H9 (cell line): ENCODE measurements around the gene ZNF687. TPM values are rescaled to one million over a fixed set of nuclear protein-coding genes. Genes with fewer than 3 reads are reported as not detected.

ENCODE experiments used
- DNase-seq: peaks from one replicate; pipeline ENCODE4 v3.0.0-alpha.2; 2017
- H2AFZ ChIP-seq: one replicate; pipeline ENCODE4 v1.6.1; 2013; ENCODE audit warnings: mild to moderate bottlenecking, low read length, control low read depth, moderate library complexity
- H2AK5ac ChIP-seq: 2 replicates; pipeline ENCODE4 v1.6.1; 2013; ENCODE audit warnings: low read length, control low read depth, mixed read lengths; ENCODE audit not compliant: insufficient read length
- H2BK120ac ChIP-seq: one replicate; pipeline ENCODE4 v1.6.1; 2013; ENCODE audit warnings: low read depth, mild to moderate bottlenecking, low read length, control low read depth, inconsistent platforms; ENCODE audit not compliant: poor library complexity, severe bottlenecking
- H2BK12ac ChIP-seq: 2 replicates; pipeline ENCODE4 v1.6.1; 2013; ENCODE audit warnings: low read length, control low read depth, mixed read lengths, low read depth; ENCODE audit not compliant: insufficient read length
- H2BK15ac ChIP-seq: 2 replicates; pipeline ENCODE4 v1.6.1; 2013; ENCODE audit warnings: low read depth, low read length, control low read depth
- H2BK20ac ChIP-seq: one replicate; pipeline ENCODE4 v1.6.1; 2013; ENCODE audit warnings: low read depth, mild to moderate bottlenecking, low read length, control low read depth, inconsistent platforms; ENCODE audit not compliant: poor library complexity, severe bottlenecking
- H2BK5ac ChIP-seq: 2 replicates; pipeline ENCODE4 v1.6.1; 2013; ENCODE audit warnings: low read length, control low read depth, mixed read lengths; ENCODE audit not compliant: insufficient read length
- H3K14ac ChIP-seq: 2 replicates; pipeline ENCODE4 v1.6.1; 2013; ENCODE audit warnings: low read length, control low read depth; ENCODE audit not compliant: insufficient read depth
- H3K18ac ChIP-seq: 2 replicates; pipeline ENCODE4 v1.6.1; 2013; ENCODE audit warnings: low read depth, mild to moderate bottlenecking, mixed read lengths, low read length, control low read depth; ENCODE audit not compliant: insufficient read length
- H3K23ac ChIP-seq: 2 replicates; pipeline ENCODE4 v1.6.1; 2013; ENCODE audit warnings: low read length, control low read depth, mixed read lengths, low read depth; ENCODE audit not compliant: insufficient read length
- H3K23me2 ChIP-seq: 2 replicates; pipeline ENCODE4 v1.6.1; 2013; ENCODE audit warnings: low read depth, mild to moderate bottlenecking, mixed read lengths, low read length, control low read depth; ENCODE audit not compliant: insufficient read length, poor library complexity, severe bottlenecking
- H3K27ac ChIP-seq: 2 replicates; pipeline ENCODE4 v1.5.1; 2013; ENCODE audit warnings: low read length, control low read depth, mixed read lengths, low read depth; ENCODE audit not compliant: insufficient read length
- H3K27me3 ChIP-seq: 2 replicates; pipeline ENCODE4 v1.6.1; 2013; ENCODE audit warnings: low read length, control low read depth, inconsistent platforms; ENCODE audit not compliant: insufficient read depth
- H3K4ac ChIP-seq: 2 replicates; pipeline ENCODE4 v1.6.1; 2013; ENCODE audit warnings: low read depth, mild to moderate bottlenecking, control low read depth, inconsistent platforms, low read length, moderate library complexity
- H3K4me1 ChIP-seq: 2 replicates; pipeline ENCODE4 v1.6.1; 2013; ENCODE audit warnings: low read length, control low read depth, inconsistent platforms; ENCODE audit not compliant: insufficient read depth
- H3K4me2 ChIP-seq: 2 replicates; pipeline ENCODE4 v1.6.1; 2013; ENCODE audit warnings: low read length, control low read depth, mixed read lengths; ENCODE audit not compliant: insufficient read length, insufficient read depth
- H3K56ac ChIP-seq: 2 replicates; pipeline ENCODE4 v1.6.1; 2013; ENCODE audit warnings: low read depth, mild to moderate bottlenecking, mixed read lengths, low read length, control low read depth; ENCODE audit not compliant: insufficient read length
- H3K79me1 ChIP-seq: 2 replicates; pipeline ENCODE4 v1.6.1; 2013; ENCODE audit warnings: low read depth, mild to moderate bottlenecking, moderate library complexity, low read length, control low read depth, inconsistent platforms; ENCODE audit not compliant: insufficient read depth, poor library complexity, severe bottlenecking
- H3K79me2 ChIP-seq: 2 replicates; pipeline ENCODE4 v1.6.1; 2013; ENCODE audit warnings: low read length, control low read depth, inconsistent platforms; ENCODE audit not compliant: insufficient read depth
- H3K9ac ChIP-seq: 2 replicates; pipeline ENCODE4 v1.6.1; 2013; ENCODE audit warnings: low read length, control low read depth, mixed read lengths; ENCODE audit not compliant: insufficient read length; ENCODE audit errors: extremely low read depth
- H3K9me3 ChIP-seq: one replicate; pipeline ENCODE4 v1.6.1; 2013; ENCODE audit warnings: low read depth, low read length, inconsistent platforms; ENCODE audit not compliant: control insufficient read depth
- H3T11ph ChIP-seq: one replicate; pipeline ENCODE4 v1.6.1; 2013; ENCODE audit warnings: mild to moderate bottlenecking, low read length, control low read depth, inconsistent platforms
- H4K20me1 ChIP-seq: one replicate; pipeline ENCODE4 v1.6.1; 2013; ENCODE audit not compliant: control insufficient read depth, insufficient read length, insufficient read depth
- H4K5ac ChIP-seq: 2 replicates; pipeline ENCODE4 v1.6.1; 2013; ENCODE audit warnings: low read depth, mild to moderate bottlenecking, mixed read lengths, low read length, control low read depth; ENCODE audit not compliant: insufficient read length
- H4K8ac ChIP-seq: replicated peaks from 2 replicates; pipeline ENCODE4 v1.6.1; 2013; ENCODE audit warnings: low read length, control low read depth, mixed read lengths, low read depth; ENCODE audit not compliant: insufficient read length
- H4K91ac ChIP-seq: 2 replicates; pipeline ENCODE4 v1.6.1; 2013; ENCODE audit warnings: low read depth, mild to moderate bottlenecking, moderate library complexity, mixed read lengths, low read length, control low read depth; ENCODE audit not compliant: insufficient read length
- H3K27ac Mint-ChIP-seq, 3 experiments: 2 replicates in 2 of 3; 3 replicates in 1 of 3; pipeline ENCODE4 v1.8.0; 2020 to 2021; ENCODE audit warnings: mixed read lengths in 3 of 3, mild to moderate bottlenecking in 1 of 3, moderate library complexity in 1 of 3
- H3K27me3 Mint-ChIP-seq: 2 replicates; pipeline ENCODE4 v1.8.0; 2021; ENCODE audit warnings: low read depth, mild to moderate bottlenecking, moderate library complexity, mixed read lengths
- H3K36me3 Mint-ChIP-seq, 3 experiments: 2 replicates in 2 of 3; 3 replicates in 1 of 3; pipeline ENCODE4 v1.8.0; 2020 to 2021; ENCODE audit warnings: low read depth in 3 of 3, mixed read lengths in 3 of 3; ENCODE audit not compliant: insufficient read depth in 1 of 3
- H3K4me1 Mint-ChIP-seq, 2 experiments: 2 replicates each; pipeline ENCODE4 v1.8.0; 2020; ENCODE audit warnings: mixed read lengths in 2 of 2
- H3K4me3 Mint-ChIP-seq, 2 experiments: 2 replicates in 1 of 2; 3 replicates in 1 of 2; pipeline ENCODE4 v1.8.0; 2020 to 2021; ENCODE audit warnings: mild to moderate bottlenecking in 2 of 2, mixed read lengths in 2 of 2, moderate library complexity in 1 of 2
- H3K9me3 Mint-ChIP-seq, 2 experiments: 2 replicates in 1 of 2; 3 replicates in 1 of 2; pipeline ENCODE4 v1.8.0; 2020; ENCODE audit warnings: mild to moderate bottlenecking in 2 of 2, mixed read lengths in 2 of 2, moderate library complexity in 1 of 2
- WGBS: extraction: QIAGEN DNeasy Blood & Tissue Kit; methylation state at CpG from one replicate; pipeline ENCODE4 v1.1.7; 2013; ENCODE audit warnings: missing lambda C conversion rate, low lambda C conversion rate, mixed read lengths; ENCODE audit not compliant: insufficient read length; ENCODE audit errors: extremely low coverage; 5-methylcytosine and 5-hydroxymethylcytosine counted together
- total RNA-seq: library from RNA; stranded (reverse); gene quantifications from 2 replicates; pipeline ENCODE4 v1.2.1, GENCODE V29; 2021
- TF ChIP-seq, protein P1 (sequence below): fragments of 200-600 bp; sonication (generic); conservative IDR thresholded peaks from 3 replicates; pipeline ENCODE4 v1.8.0; 2021; ENCODE audit warnings: antibody characterized with exemption, mild to moderate bottlenecking

Gene ZNF687
- total RNA-seq, 1 experiment from 2014 or later = 58.2 TPM

DNA sequence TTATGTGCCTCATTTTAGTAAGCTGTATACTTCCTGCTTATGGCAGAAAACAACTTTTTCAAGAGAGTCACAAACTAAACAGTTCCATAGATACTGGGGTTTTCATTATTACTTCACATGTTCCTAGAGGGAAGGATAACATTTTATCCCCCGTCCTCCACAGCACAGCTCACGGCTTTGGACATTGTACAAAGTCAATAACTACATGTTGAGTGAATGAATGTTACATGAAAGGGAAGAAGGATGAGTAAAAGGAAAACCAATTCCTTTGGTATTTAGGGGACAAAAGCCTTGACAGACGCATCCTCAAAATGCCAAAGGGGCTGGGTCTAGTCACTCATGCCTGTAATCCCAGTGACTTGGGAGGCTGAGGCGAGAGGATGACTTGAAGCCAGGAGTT lies 30.3 kb downstream of the ZNF687 start:
- Mint-ChIP-seq H3K27ac (no peak overlapping the region), H3K9me3 (no peaks in the 10 kb centered on the region), H3K4me3 (no peak overlapping the region), H3K36me3 (peaks cover 9 to 64% (median 32%) of the 10 kb centered on the region in 3 experiments; a peak in 6 of 7 replicates), H3K27me3 (no peaks in the 10 kb centered on the region), H3K4me1 (peaks cover 10 to 11% of the 10 kb centered on the region in 2 experiments)
- Histone ChIP-seq H3K4ac (no peak overlapping the region), H3K23ac (no peak overlapping the region), H3K4me1 (0 out of 2 replicates have a peak, but pooled peaks cover 5% of the 10 kb centered on the region), H3K9ac (no peak overlapping the region), H3K9me3 (no peaks in the 10 kb centered on the region), H3K79me1 (no peaks in the 10 kb centered on the region), H3K14ac (no peak overlapping the region), H3K27me3 (no peaks in the 10 kb centered on the region), H3K18ac (no peak overlapping the region), H2BK5ac (no peak overlapping the region), H3K79me2 (no peaks in the 10 kb centered on the region), H2BK120ac (no peak overlapping the region), H2BK12ac (no peak overlapping the region), H3T11ph (no peak overlapping the region), H2AFZ (no peak overlapping the region), H2BK20ac (no peak overlapping the region), H2AK5ac (no peak overlapping the region), H4K91ac (no peak overlapping the region), H4K8ac (no peak overlapping the region), H3K4me2 (no peak overlapping the region), H3K56ac (no peak overlapping the region), H2BK15ac (no peak overlapping the region), H3K23me2 (no peaks in the 10 kb centered on the region), H3K27ac (no peak overlapping the region), H4K5ac (no peak overlapping the region), H4K20me1 (peaks cover 2% of the 10 kb centered on the region)
- no peak for DNase-seq
- no CpG with 5 or more reads among the region's 4 CpGs for WGBS
- TF ChIP-seq, protein P1, sequence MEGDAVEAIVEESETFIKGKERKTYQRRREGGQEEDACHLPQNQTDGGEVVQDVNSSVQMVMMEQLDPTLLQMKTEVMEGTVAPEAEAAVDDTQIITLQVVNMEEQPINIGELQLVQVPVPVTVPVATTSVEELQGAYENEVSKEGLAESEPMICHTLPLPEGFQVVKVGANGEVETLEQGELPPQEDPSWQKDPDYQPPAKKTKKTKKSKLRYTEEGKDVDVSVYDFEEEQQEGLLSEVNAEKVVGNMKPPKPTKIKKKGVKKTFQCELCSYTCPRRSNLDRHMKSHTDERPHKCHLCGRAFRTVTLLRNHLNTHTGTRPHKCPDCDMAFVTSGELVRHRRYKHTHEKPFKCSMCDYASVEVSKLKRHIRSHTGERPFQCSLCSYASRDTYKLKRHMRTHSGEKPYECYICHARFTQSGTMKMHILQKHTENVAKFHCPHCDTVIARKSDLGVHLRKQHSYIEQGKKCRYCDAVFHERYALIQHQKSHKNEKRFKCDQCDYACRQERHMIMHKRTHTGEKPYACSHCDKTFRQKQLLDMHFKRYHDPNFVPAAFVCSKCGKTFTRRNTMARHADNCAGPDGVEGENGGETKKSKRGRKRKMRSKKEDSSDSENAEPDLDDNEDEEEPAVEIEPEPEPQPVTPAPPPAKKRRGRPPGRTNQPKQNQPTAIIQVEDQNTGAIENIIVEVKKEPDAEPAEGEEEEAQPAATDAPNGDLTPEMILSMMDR = no peak
